ENCODE data around the gene MBD4.

Gene MBD4

DNA sequence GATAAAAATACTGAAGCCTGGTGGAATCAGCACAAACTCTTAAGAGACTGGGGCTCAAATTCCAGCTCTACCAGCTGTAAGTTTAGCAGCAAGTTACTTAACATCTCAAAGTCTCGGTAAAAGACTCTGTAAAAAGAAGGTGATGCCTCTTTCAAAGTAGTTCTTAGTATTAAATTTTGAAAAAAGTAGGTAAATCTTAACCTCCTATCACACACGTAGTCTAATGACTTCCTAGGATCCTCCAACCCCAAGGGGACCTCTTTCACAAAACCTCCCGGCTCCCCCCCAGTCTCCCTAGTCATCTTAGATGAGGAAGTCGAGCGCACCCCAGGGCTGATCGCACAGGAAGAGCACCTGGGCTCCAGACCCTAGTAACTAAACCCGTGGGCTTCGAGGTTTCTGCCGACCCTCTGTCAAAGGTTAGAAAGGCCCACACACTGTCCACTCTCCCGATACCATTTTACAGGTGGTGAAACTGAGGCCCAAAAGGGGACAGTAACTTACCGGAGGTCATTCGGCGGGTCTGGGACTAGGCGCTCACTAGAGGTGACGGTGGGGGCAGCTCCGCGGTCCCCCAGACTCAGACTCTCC is 427 bp downstream of the MBD4 start:
- TF ChIP-seq CTCF (IDR thresholded peaks at IDR 0.05): no peak
- no peak for TF ChIP-seq ZFX (IDR thresholded peaks at IDR 0.05; ENCODE audit: borderline replicate concordance)
- peak overlapping the region; percentile 94 for H3K27ac ChIP-seq

- no peak overlapping the region for H3K27ac ChIP-seq
- TF ChIP-seq ZFX (IDR thresholded peaks at IDR 0.05; ENCODE audit: borderline replicate concordance) (no peak), CTCF (IDR thresholded peaks at IDR 0.05) (no peak)
Measured at GRCh38 chr3:129435367-129435766, 4.4 kb downstream of the MBD4 start.

DNA sequence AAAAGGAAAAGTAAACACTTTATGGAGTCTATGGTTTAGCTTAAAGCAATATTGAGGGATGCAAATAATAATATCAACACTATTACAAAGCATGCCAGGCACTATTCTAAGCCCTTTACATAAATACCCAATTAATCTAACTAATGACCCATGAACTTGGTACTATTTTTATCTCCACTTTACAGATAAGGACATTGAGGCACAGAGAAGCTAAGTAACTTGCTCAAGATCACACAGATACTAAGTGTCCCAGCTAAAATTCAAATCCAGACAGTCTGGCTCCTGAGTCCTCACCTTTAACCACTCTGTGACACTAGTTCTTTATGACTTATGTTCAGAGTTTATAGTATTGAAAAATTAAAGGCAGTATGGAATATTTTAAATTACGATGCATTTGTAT is 5.6 kb downstream of the MBD4 start:
- H3K27ac ChIP-seq: no peak overlapping the region
- no peak for TF ChIP-seq CTCF (IDR thresholded peaks at IDR 0.05)
- TF ChIP-seq ZFX (IDR thresholded peaks at IDR 0.05; ENCODE audit: borderline replicate concordance): no peak

GRCh38 chr3:129433565-129433964 is 6.2 kb downstream of the MBD4 start:
- TF ChIP-seq ZFX (IDR thresholded peaks at IDR 0.05; ENCODE audit: borderline replicate concordance): no peak
- no peak for TF ChIP-seq CTCF (IDR thresholded peaks at IDR 0.05)
- no peak overlapping the region for H3K27ac ChIP-seq

- no peak overlapping the region for H3K27ac ChIP-seq
- TF ChIP-seq CTCF (IDR thresholded peaks at IDR 0.05) (no peak), ZFX (IDR thresholded peaks at IDR 0.05; ENCODE audit: borderline replicate concordance) (no peak)
Measured at GRCh38 chr3:129432671-129433070, 7.1 kb downstream of the MBD4 start.

GRCh38 chr3:129432036-129432435 is 7.7 kb downstream of the MBD4 start:
- no peak overlapping the region for H3K27ac ChIP-seq
- TF ChIP-seq ZFX (IDR thresholded peaks at IDR 0.05; ENCODE audit: borderline replicate concordance): no peak
- TF ChIP-seq CTCF (IDR thresholded peaks at IDR 0.05): no peak

DNA sequence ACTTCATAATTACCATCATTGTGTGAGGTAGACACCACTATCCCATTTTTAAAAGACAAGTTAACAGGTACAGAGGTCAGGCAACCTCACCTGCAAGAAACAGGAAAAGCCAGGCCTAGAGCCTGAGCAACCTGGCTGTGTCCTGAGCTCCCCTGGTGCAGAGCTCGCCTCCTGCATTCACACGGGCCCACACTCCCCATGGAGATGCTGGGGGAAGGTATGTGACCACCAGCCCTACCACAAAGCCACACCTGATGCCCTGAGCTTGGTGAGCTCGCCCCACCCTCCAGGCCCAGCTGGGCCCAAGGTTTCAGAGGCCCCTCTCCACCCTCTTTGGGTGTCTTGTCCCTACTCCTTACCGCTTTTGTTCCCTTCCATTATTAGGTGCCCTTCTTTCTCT is 10.1 kb downstream of the MBD4 start:
- TF ChIP-seq ZFX (IDR thresholded peaks at IDR 0.05; ENCODE audit: borderline replicate concordance): no peak
- TF ChIP-seq CTCF (IDR thresholded peaks at IDR 0.05): no peak
- H3K27ac ChIP-seq: peak overlapping the region; percentile 75
